HAP-1 (cell line): ENCODE data around the gene DENND1B.
A peak's percentile ranks its signal among the peaks of the same experiment; 100 is the strongest.

ENCODE experiments used
- DNase-seq, 2 experiments: peaks; one replicate each; pipeline ENCODE4 v3.0.0-alpha.2; 2016 to 2020; ENCODE audit warnings: low spot score in 2 of 2
- H3K27me3 ChIP-seq: fragments of 250-450 bp; sonication (Bioruptor Pico); 2 replicates; pipeline ENCODE4 v1.5.1; 2020; ENCODE audit warnings: low read depth, mild to moderate bottlenecking, moderate library complexity
- H3K36me3 ChIP-seq: fragments of 250-450 bp; sonication (Bioruptor Pico); replicated peaks from 2 replicates; pipeline ENCODE4 v1.5.1; 2020; ENCODE audit warnings: mild to moderate bottlenecking
- H3K4me1 ChIP-seq: fragments of 250-450 bp; sonication (Bioruptor Pico); 2 replicates; pipeline ENCODE4 v1.5.1; 2020; ENCODE audit warnings: mild to moderate bottlenecking
- H3K4me3 ChIP-seq: fragments of 250-450 bp; sonication (Bioruptor Pico); 2 replicates; pipeline ENCODE4 v1.5.1; 2020; ENCODE audit warnings: mild to moderate bottlenecking, moderate library complexity
- H3K9me3 ChIP-seq: fragments of 250-450 bp; sonication (Bioruptor Pico); 2 replicates; pipeline ENCODE4 v1.5.1; 2020; ENCODE audit warnings: mild to moderate bottlenecking, moderate library complexity
- in situ Hi-C: fragments of 300-500 bp; cut with MboI; formaldehyde crosslinking; loops from 3 replicates; pipeline ENCODE4 v1.14.3; 2020; ENCODE audit warnings: low sequenced_read_pairs, inconsistent platforms, mixed read lengths

Gene DENND1B

DNA sequence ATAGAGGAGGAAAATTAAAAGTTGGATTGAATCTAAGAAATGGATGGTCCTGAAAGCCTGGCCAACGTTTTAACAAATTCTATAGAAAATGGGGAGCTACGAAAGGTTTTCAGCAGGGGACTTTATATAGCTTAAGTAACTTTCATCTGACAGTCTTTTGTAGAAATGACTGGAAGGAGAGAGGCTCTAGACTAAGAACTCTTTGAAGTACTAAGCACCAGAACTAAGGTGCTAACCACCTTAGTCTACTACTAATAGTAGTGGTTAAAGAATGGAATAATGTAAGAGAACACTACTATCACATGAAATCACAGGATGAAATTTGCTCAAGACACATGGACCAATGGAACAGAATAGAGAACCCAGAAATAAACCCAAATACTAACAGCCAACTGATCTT lies 126.1 kb downstream of the DENND1B start:
- H3K9me3 ChIP-seq, result no peaks in the 10 kb centered on the region
- DNase-seq, result no peak
- no peaks in the 10 kb centered on the region for H3K4me1 ChIP-seq
- H3K4me3 ChIP-seq, result no peak overlapping the region
- no peaks in the 10 kb centered on the region for H3K27me3 ChIP-seq
- in situ Hi-C loops, result no loop called here
- H3K36me3 ChIP-seq, result no peaks in the 10 kb centered on the region

DNA sequence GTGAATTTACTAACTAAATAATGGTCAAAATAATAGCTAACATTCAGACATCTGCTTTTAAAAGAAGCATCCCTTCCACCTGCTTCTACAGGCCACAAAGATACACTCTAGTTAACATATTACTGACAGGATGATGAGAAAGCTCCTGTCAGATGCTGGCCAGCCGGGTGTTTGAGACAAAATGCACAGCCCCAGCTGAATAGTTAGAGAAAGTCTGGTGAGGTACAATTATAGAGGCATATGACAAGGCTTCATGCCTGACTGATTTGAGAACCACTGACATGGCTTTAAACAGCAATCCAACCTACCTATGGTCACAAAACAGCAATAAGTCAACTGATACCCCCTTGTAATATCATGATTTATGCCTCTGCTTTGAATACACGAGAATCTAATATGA lies 137.0 kb downstream of the DENND1B start:
- Histone ChIP-seq H3K9me3 (no peaks in the 10 kb centered on the region), H3K27me3 (no peaks in the 10 kb centered on the region), H3K4me1 (peaks cover 5% of the 10 kb centered on the region; the same call in 1 of the 2 replicates), H3K36me3 (no peaks in the 10 kb centered on the region), H3K4me3 (no peak overlapping the region)
- no peak for DNase-seq
- in situ Hi-C loops, result no loop called here

DNA sequence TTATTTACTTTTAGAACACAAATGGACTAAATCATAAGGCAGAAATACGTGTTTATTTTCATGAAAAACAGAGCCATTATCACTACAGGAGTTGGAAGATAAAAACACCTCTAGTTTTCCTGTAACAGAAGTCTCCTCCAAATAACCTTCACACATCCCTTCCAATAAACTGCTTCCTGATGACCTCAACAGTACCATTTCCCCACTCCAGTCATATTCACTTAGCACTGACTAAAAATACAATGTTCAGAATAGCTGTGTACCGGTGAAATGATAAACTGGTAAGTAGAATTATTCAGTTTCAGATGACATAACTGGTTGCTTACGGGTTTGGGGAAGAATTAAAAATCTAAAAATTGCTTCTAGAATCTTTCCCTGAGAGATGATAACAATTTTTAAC lies 137.9 kb downstream of the DENND1B start:
- in situ Hi-C loops, result no loop called here
- no peaks in the 10 kb centered on the region for H3K36me3 ChIP-seq
- no peaks in the 10 kb centered on the region for H3K27me3 ChIP-seq
- peaks cover 5% of the 10 kb centered on the region; the same call in 1 of the 2 replicates for H3K4me1 ChIP-seq
- H3K9me3 ChIP-seq, result no peaks in the 10 kb centered on the region
- no peak overlapping the region for H3K4me3 ChIP-seq
- DNase-seq, result no peak

DNA sequence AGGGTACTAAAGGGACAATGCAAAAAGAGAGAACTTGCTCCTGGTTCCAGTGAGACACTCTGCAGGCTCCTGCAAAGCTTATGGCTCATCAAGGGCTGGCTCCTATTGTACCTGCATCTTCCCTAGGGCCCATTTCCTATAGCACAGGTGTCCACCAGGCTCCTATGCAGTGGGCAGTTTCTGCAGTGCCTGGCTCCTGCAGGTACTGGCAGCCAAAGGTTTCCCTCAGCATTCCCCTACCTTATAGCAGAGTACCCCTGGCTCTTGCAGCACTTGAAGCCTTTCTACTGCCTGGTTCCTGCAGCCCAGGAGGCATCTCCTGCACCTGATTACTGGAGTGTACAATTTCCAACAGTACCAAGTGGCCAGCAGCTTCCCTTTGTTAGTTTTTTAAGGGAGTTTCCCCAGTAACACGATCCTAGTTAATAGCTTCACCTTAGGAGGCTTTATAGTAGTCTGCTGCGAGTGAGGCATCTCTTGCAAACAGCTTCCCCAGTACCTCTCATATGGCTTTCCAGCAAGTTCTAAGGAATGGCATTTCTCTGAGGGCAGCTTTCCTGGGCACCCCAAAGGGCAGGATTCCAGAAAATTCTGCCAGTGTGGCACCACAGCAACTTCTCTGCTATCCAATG lies 141.7 kb downstream of the DENND1B start:
- in situ Hi-C loops, result no loop called here
- no peak for DNase-seq
- Histone ChIP-seq H3K27me3 (no peaks in the 10 kb centered on the region), H3K4me3 (no peak overlapping the region), H3K9me3 (no peaks in the 10 kb centered on the region), H3K36me3 (no peaks in the 10 kb centered on the region), H3K4me1 (peaks cover 5% of the 10 kb centered on the region; the same call in 1 of the 2 replicates)

DNA sequence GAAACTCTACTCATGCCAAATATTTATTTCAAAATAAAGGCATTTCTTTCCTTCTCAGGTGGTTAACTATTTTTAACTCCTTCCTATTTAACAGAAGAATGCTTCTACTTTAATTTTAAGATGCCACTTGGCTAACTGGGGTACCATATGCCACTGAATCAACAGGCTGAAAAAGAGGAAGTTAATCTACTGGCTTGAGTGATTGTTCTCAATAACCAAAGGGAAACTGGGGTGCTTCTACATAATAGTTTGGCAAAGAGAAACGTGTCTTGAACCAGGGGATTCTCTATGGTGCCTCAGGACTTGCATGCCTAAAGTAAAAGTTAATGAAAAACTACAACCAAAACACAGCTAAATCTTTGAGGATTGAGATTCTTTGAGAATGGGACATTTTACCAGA lies 142.6 kb downstream of the DENND1B start:
- DNase-seq, result no peak
- no peaks in the 10 kb centered on the region for H3K9me3 ChIP-seq
- in situ Hi-C loops, result no loop called here

DNA sequence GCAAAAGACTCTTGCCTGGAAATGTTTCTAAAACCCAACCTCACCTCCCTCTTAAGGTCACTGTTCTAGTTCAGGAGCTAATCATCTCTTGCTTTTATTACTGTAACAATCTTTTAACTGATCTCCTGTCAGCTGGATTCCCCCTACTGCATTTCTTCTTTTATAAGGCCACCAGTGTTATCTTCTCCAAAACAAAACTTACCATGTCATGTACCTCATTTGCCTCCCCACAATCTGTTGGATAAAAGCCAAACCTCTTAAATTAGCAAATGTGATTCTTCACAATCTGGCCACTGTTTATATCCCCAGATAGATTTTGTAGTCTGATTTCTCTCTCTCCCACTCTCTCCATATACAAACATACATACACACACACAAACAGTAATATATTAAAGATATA lies 143.3 kb downstream of the DENND1B start:
- in situ Hi-C loops, result no loop called here
- H3K36me3 ChIP-seq, result no peaks in the 10 kb centered on the region
- no peaks in the 10 kb centered on the region; the same call in 1 of the 2 replicates for H3K4me1 ChIP-seq
- no peak for DNase-seq
- no peaks in the 10 kb centered on the region for H3K27me3 ChIP-seq
- H3K4me3 ChIP-seq, result no peak overlapping the region
- H3K9me3 ChIP-seq, result no peaks in the 10 kb centered on the region

More for the DNA sequence above, 142.6 kb downstream of the DENND1B start:
- Histone ChIP-seq H3K36me3 (no peaks in the 10 kb centered on the region), H3K4me1 (no peaks in the 10 kb centered on the region; the same call in 1 of the 2 replicates), H3K4me3 (no peak overlapping the region), H3K27me3 (no peaks in the 10 kb centered on the region)

DNA sequence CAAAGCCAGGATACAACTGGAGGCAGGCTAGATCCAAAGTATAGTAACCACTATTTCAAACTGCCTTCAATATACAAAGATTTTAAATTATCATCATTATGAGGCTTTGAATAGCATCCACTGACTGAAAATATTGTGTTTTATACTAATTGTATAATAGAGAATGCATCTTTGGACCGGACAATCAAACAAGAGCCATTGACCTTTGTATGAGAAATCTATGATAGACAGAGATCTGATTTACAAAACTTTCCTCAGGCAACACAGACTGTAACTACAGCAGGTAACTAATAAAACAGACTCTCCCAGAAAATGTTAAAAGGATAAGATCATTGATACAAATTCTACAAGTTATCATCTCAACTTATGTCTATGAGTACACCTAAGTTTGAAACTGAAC lies 152.9 kb downstream of the DENND1B start:
- in situ Hi-C loops, result loop anchor here (5.0 kb wide), 1 partner anchor 300 kb away; no protein-coding TSS in a partner anchor
- Histone ChIP-seq H3K4me1 (peaks cover 11% of the 10 kb centered on the region), H3K27me3 (no peaks in the 10 kb centered on the region), H3K36me3 (no peaks in the 10 kb centered on the region), H3K4me3 (no peak overlapping the region), H3K9me3 (no peaks in the 10 kb centered on the region)
- no peak for DNase-seq

DNA sequence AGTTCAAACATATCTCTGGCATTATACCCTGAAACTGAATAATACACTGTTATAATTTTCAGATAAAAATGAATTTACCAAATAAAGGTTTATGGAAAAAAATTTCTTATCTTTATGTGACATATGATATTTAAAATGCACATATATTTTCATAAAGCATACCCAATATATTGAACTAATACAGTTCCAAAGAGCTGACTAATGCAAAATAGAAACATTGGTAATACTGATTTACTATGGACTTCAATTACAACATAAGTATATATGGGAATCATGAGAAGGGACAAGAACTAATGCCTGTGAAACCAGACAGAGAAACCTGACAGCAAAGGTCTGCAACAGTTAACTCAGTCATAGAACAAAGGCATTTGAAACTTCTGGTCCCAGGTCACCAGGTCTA lies 153.5 kb downstream of the DENND1B start:
- no peaks in the 10 kb centered on the region for H3K9me3 ChIP-seq
- no peak for DNase-seq
- in situ Hi-C loops, result loop anchor here (5.0 kb wide), 1 partner anchor 301 kb away; no protein-coding TSS in a partner anchor
- no peaks in the 10 kb centered on the region for H3K27me3 ChIP-seq
- peaks cover 11% of the 10 kb centered on the region for H3K4me1 ChIP-seq
- no peaks in the 10 kb centered on the region for H3K36me3 ChIP-seq
- no peak overlapping the region for H3K4me3 ChIP-seq

DNA sequence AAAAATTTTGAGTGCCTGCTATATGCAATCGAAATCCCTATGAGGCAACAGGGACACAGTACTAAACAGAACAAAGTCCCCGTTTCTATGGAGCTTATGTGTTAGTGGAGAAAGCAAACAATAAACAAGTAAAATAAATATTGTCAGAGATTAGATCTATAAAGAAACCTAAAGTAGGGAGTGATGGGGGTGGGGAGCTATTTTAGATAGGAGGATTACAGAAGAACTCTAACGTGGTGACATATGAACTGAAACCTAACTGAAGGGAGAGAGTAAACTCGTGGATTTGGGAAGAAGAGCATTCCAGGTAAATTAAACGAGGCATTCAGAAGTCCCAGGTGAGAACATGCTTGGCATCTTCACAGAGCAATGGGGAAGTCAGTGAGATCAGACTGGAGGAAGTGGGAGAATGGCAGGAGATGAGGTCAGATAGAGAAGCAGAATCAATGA lies 154.5 kb downstream of the DENND1B start:
- no peaks in the 10 kb centered on the region for H3K27me3 ChIP-seq
- in situ Hi-C loops, result loop anchor here (5.0 kb wide), 1 partner anchor 302 kb away; no protein-coding TSS in a partner anchor
- DNase-seq, result no peak

DNA sequence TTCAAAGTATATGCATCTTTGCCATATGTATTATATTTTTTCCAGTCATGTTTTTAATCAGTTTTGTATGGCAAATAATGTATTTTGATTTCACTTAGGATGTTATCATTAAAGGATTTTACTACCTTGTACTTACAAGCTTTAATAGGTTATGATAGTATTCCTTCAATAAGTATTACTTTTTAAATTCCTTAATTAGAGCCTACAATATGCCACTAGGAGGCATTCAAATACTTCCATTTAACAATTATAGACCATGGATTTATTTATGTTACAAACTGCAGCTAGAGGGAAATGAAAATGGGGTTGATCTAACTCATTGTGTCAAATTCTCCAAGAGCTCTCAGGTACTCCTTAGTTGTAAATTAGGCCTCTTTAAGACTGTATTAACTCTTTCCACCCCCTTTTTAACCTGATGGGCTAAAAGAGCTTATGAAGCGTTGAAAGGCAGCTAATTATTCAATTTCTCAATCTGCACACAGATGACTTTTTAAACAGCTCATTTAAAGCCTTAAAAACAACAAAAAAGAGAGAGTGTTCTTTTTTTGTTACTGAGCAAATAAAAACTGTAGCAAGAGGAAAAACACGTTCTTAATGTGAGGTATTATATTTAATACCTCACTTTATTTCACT lies 156.2 kb downstream of the DENND1B start:
- Histone ChIP-seq H3K4me3 (no peak overlapping the region), H3K27me3 (no peaks in the 10 kb centered on the region), H3K4me1 (peaks cover 22% of the 10 kb centered on the region), H3K9me3 (no peaks in the 10 kb centered on the region), H3K36me3 (no peaks in the 10 kb centered on the region)
- in situ Hi-C loops, result no loop called here
- DNase-seq, result peak in 1 of 2 experiments; percentile 68

More for the DNA sequence above, 154.5 kb downstream of the DENND1B start:
- H3K36me3 ChIP-seq, result no peaks in the 10 kb centered on the region
- peaks cover 18% of the 10 kb centered on the region for H3K4me1 ChIP-seq
- H3K9me3 ChIP-seq, result no peaks in the 10 kb centered on the region
- no peak overlapping the region for H3K4me3 ChIP-seq

DNA sequence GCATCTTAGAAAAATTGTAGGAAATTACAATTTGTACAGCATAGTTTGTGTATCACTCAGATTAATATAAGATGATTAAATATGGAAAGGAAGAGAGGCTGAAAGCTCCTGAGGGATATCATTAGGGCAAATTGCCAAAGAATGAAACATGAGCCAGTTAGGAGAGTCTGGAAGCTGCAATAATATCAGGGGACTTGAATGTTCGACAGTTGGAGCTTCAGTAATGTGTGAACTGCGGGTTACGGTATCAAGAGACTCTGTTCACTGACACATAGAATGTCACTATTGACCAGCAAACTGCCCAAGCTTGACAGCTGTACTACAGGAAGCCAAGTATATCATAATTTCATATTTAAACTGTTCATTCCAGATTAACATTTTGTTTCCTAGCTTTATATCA lies 157.2 kb downstream of the DENND1B start:
- Histone ChIP-seq H3K4me3 (no peak overlapping the region), H3K4me1 (peaks cover 22% of the 10 kb centered on the region), H3K36me3 (no peaks in the 10 kb centered on the region), H3K27me3 (no peaks in the 10 kb centered on the region), H3K9me3 (no peaks in the 10 kb centered on the region)
- no peak for DNase-seq
- in situ Hi-C loops, result no loop called here

DNA sequence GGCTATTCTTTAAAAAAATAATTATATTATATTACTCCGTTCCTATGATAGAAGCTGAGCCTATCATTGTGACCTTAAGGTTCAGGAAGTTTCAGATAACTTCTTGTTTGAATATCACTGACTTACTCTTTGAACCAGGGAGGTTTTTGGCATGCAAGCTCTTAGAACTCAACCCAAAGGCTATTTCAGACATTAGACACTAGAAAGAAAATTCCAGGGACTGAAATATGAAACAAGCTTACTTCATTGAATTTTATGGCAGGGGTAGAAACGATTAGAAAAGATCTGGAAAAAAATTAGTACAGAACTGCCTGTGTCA lies 159.6 kb downstream of the DENND1B start:
- no peaks in the 10 kb centered on the region for H3K36me3 ChIP-seq
- H3K27me3 ChIP-seq, result no peaks in the 10 kb centered on the region
- peaks cover 25% of the 10 kb centered on the region for H3K4me1 ChIP-seq
- no peaks in the 10 kb centered on the region for H3K9me3 ChIP-seq
- H3K4me3 ChIP-seq, result no peak overlapping the region
- in situ Hi-C loops, result no loop called here
- DNase-seq, result no peak

DNA sequence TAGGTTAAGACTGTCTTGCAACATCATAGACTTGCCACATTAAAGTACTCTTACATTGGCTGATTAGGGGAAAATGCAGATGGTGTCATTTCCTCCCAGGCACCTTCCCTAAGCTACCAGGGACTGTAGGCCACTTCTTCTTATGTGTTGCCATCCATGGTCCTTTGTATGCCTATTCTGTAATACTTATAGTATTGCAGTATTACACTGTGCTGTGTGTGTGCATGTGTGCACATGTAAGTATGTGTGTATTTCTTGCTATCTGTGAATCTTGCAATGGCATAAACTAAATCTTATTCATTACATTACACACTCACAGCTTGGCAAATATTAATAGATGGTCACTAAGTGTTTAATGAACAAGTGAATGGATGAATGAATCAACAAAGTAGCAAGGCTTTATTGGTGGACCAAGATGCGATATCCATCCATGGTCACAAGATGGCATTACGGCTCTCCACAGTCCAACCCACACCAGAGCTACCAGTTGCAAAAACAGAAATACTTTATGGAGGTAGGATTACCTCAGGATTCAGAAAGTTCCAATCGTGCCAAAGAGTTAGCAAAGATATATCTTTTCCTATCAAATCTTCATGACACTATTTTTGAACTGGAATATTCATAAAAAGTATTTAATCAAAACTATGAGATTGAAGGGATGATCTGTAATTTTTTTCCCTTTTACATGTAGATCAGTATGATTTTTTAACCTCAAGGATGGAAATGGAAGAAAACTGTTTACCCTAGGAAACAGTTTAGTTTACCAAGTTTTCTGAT lies 160.2 kb downstream of the DENND1B start:
- Histone ChIP-seq H3K4me3 (no peak overlapping the region), H3K9me3 (no peaks in the 10 kb centered on the region), H3K27me3 (no peaks in the 10 kb centered on the region), H3K4me1 (peaks cover 25% of the 10 kb centered on the region), H3K36me3 (no peaks in the 10 kb centered on the region)
- DNase-seq, result peak; percentile 59 to 61
- in situ Hi-C loops, result no loop called here
